Measurements from ENCODE around the gene BTBD2. TPM values are rescaled to one million over a fixed set of nuclear protein-coding genes. Genes with fewer than 3 reads are reported as not detected.

BTBD2 gene
- total and polyA plus RNA-seq, 10 of the 15 experiments (the other 5 are each of a cell fraction or from before 2014, with no cell fraction given): 0.13 to 66.2 (median 10.4) TPM

- Histone ChIP-seq H3K4me2 (ENCODE audit: control insufficient read depth, insufficient read depth) (peak overlapping the region; percentile 34; the same call in 1 of the 2 replicates), H3K79me2 (ENCODE audit: control insufficient read depth, insufficient read depth, low read length) (peaks cover 60% of the 10 kb centered on the region), H3K27ac (ENCODE audit: control insufficient read depth, insufficient read depth) (no peak overlapping the region), H2AFZ (ENCODE audit: control insufficient read depth, low read depth, low read length) (no peak overlapping the region), H4K20me1 (ENCODE audit: control insufficient read depth, insufficient read depth) (peaks cover 7% of the 10 kb centered on the region; the same call in 1 of the 2 replicates), H3K9ac (ENCODE audit: control insufficient read depth, insufficient read depth, low read length) (no peak overlapping the region), H3K27me3 (replicated peaks in 1 of 2; ENCODE audit: control insufficient read depth in 2 of 2, insufficient read depth in 2 of 2, low read length in 1 of 2) (no peaks in the 10 kb centered on the region), H3K4me1 (ENCODE audit: control insufficient read depth, insufficient read depth, low read length) (peaks cover 47% of the 10 kb centered on the region), H3K36me3 (ENCODE audit: control insufficient read depth in 2 of 2, insufficient read depth in 2 of 2, low read length in 1 of 2) (peaks cover 20 to 27% of the 10 kb centered on the region in 2 experiments), H3K4me3 (no peak overlapping the region), H3K9me3 (replicated peaks; ENCODE audit: control insufficient read depth, insufficient read depth, low read length) (no peaks in the 10 kb centered on the region)
- POLR2A ChIA-PET: interaction anchor here (0.6 to 4.3 kb wide), 5 partner anchors 8 to 121 kb away, joined by 3 to 37 read pairs (median 5); partner anchors contain the start of gene MKNK2
- TF ChIP-seq SIN3A (IDR thresholded peaks at IDR 0.05; ENCODE audit: low read depth, low read length) (no peak), CTCF (IDR thresholded peaks at IDR 0.05 in 2 of 3, conservative IDR thresholded peaks at IDR 0.05 in 1 of 3; ENCODE audit: control insufficient read depth in 2 of 3, extremely low read depth in 1 of 3, insufficient read depth in 1 of 3, low read depth in 3 of 3, low read length in 3 of 3) (peak in 1 of 3 experiments; percentile 25; a peak in 2 of 6 replicates), ZNF384 (IDR thresholded peaks at IDR 0.05; ENCODE audit: borderline replicate concordance, low read depth, low read length) (peak; percentile 61; the same call in 1 of the 2 replicates), RCOR1 (conservative IDR thresholded peaks at IDR 0.05; ENCODE audit: low read depth, low read length) (no peak), POLR2AphosphoS5 (IDR thresholded peaks at IDR 0.05; ENCODE audit: low read length) (peak; percentile 33), POLR2A (IDR thresholded peaks at IDR 0.05; ENCODE audit: low read depth, low read length) (peak; percentile 59)
- CTCF ChIA-PET: interaction anchor here (1.0 to 1.1 kb wide), 2 partner anchors 9 to 24 kb away, joined by 3 read pairs; no protein-coding TSS in a partner anchor
- RAD21 ChIA-PET (ENCODE audit: unreplicated experiment): interaction anchor here (0.9 to 2.4 kb wide), 2 partner anchors 8 to 49 kb away, joined by 4 to 10 read pairs; no protein-coding TSS in a partner anchor
- intact Hi-C loops (cut with micrococcal nuclease; ENCODE audit: unreplicated experiment): no loop called here
- in situ Hi-C loops (cut with MboI): no loop called here
- no TSS peak for BruUV-seq (replicated peaks)
- SMC1A ChIA-PET (ENCODE audit: uncharacterized antibody, unreplicated experiment): interaction anchor here (1.1 kb wide), 1 partner anchor 40 kb away, joined by 3 read pairs; no protein-coding TSS in a partner anchor
- WGBS (ENCODE audit: insufficient coverage, insufficient replicate concordance, low lambda C conversion rate, missing lambda C conversion rate): 51% methylated on average over 10 of the region's 11 CpGs
- DNase-seq (ENCODE audit: low read depth, low spot score) (no peak), FAIRE-seq (no peak), ATAC-seq (no peak)
Measured at GRCh38 chr19:2043961-2044708, 28.6 kb upstream of the BTBD2 start.
